ENCODE results near the gene DBNDD1. TPM values are rescaled to one million over a fixed set of nuclear protein-coding genes. Genes with fewer than 3 reads are reported as not detected.
"Not testable (repeated sequence)": the region's sequence is repeated elsewhere in the genome, so short reads cannot be mapped to it uniquely, and the experiment has no call there.

The DBNDD1 gene, protein sequence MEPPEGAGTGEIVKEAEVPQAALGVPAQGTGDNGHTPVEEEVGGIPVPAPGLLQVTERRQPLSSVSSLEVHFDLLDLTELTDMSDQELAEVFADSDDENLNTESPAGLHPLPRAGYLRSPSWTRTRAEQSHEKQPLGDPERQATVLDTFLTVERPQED
- total RNA-seq (1 to 10 TPM; 4.7 to 5.1 TPM), polyA plus RNA-seq (ENCODE audit: insufficient read depth, low read depth, low replicate concordance) (2.3 TPM)
- long read RNA-seq, donor 1, partial matches to known transcripts, result 0 of 2 reads
- long read RNA-seq, donor 1, other reads (novel, unspliced or antisense), result 0 of 2 reads
- long read RNA-seq, donor 2, partial matches to known transcripts, result 0 of 1 reads
- long read RNA-seq, donor 2, other reads (novel, unspliced or antisense), result 0 of 1 reads

- WGBS, 2 donors, result 2% methylated on average over 52 of the region's 103 CpGs; no CpG with 5 or more reads in 1 of the 2 donors
- intact Hi-C loops (cut with DNase I; ENCODE audit: low total_unique reads), result no loop called here
- Histone ChIP-seq H3K27me3 (no peaks in the 10 kb centered on the region), H3K4me3 (peak within 1 kb of the TSS; percentile 49 to 60), H3K4me1 (peaks cover 7% of the 10 kb centered on the region), H3K9me3 (no peaks in the 10 kb centered on the region), H3K36me3 (ENCODE audit: low read depth, missing control alignments) (no peaks in the 10 kb centered on the region), H3K27ac (no peak within 1 kb of the TSS)
- DNase-seq, result peak; percentile 38
- TF ChIP-seq, protein P1, sequence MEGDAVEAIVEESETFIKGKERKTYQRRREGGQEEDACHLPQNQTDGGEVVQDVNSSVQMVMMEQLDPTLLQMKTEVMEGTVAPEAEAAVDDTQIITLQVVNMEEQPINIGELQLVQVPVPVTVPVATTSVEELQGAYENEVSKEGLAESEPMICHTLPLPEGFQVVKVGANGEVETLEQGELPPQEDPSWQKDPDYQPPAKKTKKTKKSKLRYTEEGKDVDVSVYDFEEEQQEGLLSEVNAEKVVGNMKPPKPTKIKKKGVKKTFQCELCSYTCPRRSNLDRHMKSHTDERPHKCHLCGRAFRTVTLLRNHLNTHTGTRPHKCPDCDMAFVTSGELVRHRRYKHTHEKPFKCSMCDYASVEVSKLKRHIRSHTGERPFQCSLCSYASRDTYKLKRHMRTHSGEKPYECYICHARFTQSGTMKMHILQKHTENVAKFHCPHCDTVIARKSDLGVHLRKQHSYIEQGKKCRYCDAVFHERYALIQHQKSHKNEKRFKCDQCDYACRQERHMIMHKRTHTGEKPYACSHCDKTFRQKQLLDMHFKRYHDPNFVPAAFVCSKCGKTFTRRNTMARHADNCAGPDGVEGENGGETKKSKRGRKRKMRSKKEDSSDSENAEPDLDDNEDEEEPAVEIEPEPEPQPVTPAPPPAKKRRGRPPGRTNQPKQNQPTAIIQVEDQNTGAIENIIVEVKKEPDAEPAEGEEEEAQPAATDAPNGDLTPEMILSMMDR (IDR thresholded peaks at IDR 0.05), result no peak
- TF ChIP-seq POLR2A (IDR thresholded peaks at IDR 0.05), result no peak
Observed at GRCh38 chr16:90018652-90019542, at the start of gene DBNDD1. Gene DBNDD1 (minus strand): TSS chr16:90019456. CDS start chr16:90019341, 115 bp downstream.

GRCh38 chr16:90061437-90061836 is 42.2 kb upstream of the DBNDD1 start:
- no peak for DNase-seq
- Histone ChIP-seq H3K9me3 (no peaks in the 10 kb centered on the region), H3K4me3 (no peak overlapping the region), H3K4me1 (no peaks in the 10 kb centered on the region), H3K27me3 (no peaks in the 10 kb centered on the region), H3K27ac (no peak overlapping the region), H3K36me3 (ENCODE audit: low read depth, missing control alignments) (no peaks in the 10 kb centered on the region)
- no peak for TF ChIP-seq POLR2A (IDR thresholded peaks at IDR 0.05)
- TF ChIP-seq, protein P1 (IDR thresholded peaks at IDR 0.05), result no peak
- intact Hi-C loops (cut with DNase I; ENCODE audit: low total_unique reads), result no loop called here
- WGBS, 2 donors, result 74 to 84% methylated on average over 3 of the region's 3 CpGs

- no peak for TF ChIP-seq POLR2A (IDR thresholded peaks at IDR 0.05)
- TF ChIP-seq, protein P1 (IDR thresholded peaks at IDR 0.05), result no peak
- Histone ChIP-seq H3K9me3 (no peaks in the 10 kb centered on the region), H3K4me1 (no peaks in the 10 kb centered on the region), H3K27ac (no peak overlapping the region), H3K27me3 (no peaks in the 10 kb centered on the region), H3K4me3 (no peak overlapping the region), H3K36me3 (ENCODE audit: low read depth, missing control alignments) (no peaks in the 10 kb centered on the region)
- no peak for DNase-seq
- 67 to 82% methylated on average over 7 to 8 of the region's 8 CpGs for WGBS, 2 donors
- intact Hi-C loops (cut with DNase I; ENCODE audit: low total_unique reads), result no loop called here
Observed at GRCh38 chr16:90057738-90058173, 38.5 kb upstream of the DBNDD1 start.

GRCh38 chr16:90056521-90056920 is 37.3 kb upstream of the DBNDD1 start:
- H3K4me1 ChIP-seq; DNase-seq; intact Hi-C loops (cut with DNase I; ENCODE audit: low total_unique reads); H3K27ac ChIP-seq; H3K36me3 ChIP-seq (ENCODE audit: low read depth, missing control alignments); H3K9me3 ChIP-seq; H3K27me3 ChIP-seq; H3K4me3 ChIP-seq: not testable (repeated sequence)
- WGBS, 2 donors, result 84 to 87% methylated on average over 15 of the region's 15 CpGs

DNA sequence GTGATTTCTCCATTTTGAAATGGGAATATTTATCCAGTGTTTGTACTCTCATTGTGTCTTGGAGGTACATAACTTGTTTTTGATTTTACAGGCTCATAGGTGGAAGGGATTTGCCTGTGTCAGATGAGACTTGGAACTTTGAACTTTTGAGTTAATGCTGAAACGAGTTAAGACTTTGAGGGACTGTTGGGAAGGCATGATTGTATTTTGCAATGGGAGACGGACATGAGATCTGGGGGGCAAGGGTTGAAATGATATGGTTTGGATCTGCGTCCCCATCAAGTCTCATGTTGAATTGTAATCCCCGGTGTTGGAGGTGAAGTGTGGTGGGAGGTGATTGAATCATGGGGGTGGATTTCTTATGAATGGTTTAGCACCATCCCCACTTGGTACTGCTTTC is 36.1 kb upstream of the DBNDD1 start:
- Histone ChIP-seq H3K4me3 (no peak overlapping the region), H3K4me1 (no peaks in the 10 kb centered on the region), H3K27ac (no peak overlapping the region), H3K27me3 (no peaks in the 10 kb centered on the region), H3K36me3 (ENCODE audit: low read depth, missing control alignments) (no peaks in the 10 kb centered on the region), H3K9me3 (no peaks in the 10 kb centered on the region)
- intact Hi-C loops (cut with DNase I; ENCODE audit: low total_unique reads), result no loop called here
- TF ChIP-seq, protein P1 (IDR thresholded peaks at IDR 0.05), result no peak
- TF ChIP-seq POLR2A (IDR thresholded peaks at IDR 0.05), result no peak
- no peak for DNase-seq
- WGBS, 2 donors, result 86 to 92% methylated on average over 4 of the region's 4 CpGs
